B cell (primary cell): ENCODE data around the gene SCN7A. TPM values are rescaled to one million over a fixed set of nuclear protein-coding genes. Genes with fewer than 3 reads are reported as not detected.

Source experiments
- ATAC-seq: fragments of 200-7000 bp; cut with Tn5 transposase; one replicate; pipeline ENCODE4 v1.10.0; 2021; ENCODE audit warnings: low read depth, mild to moderate bottlenecking, moderate number of reproducible peaks, moderate library complexity
- CTCF ChIA-PET: fragments of 350-600 bp; sonication (Branson Sonifier 250); formaldehyde crosslinking; loops from one replicate; lab custom pipeline; 2021; ENCODE audit warnings: antibody characterized with exemption, inconsistent platforms; lab: Charles Lee
- POLR2A ChIA-PET: fragments of 350-600 bp; sonication (Branson Sonifier 250); formaldehyde crosslinking; loops from one replicate; lab custom pipeline; 2021; ENCODE audit warnings: antibody characterized with exemption; lab: Charles Lee
- DNase-seq: peaks from one replicate; pipeline ENCODE4 v3.0.0; 2013
- H2AFZ ChIP-seq: 2 replicates; pipeline ENCODE4 v1.6.1; 2012; ENCODE audit warnings: mild to moderate bottlenecking, low read depth, low read length; ENCODE audit not compliant: insufficient read depth, poor library complexity, severe bottlenecking
- H3K27ac ChIP-seq, 2 donors: 1 replicate in 1 of 2; 2 replicates in 1 of 2; pipeline ENCODE4 v1.5.1; 2012 to 2013; ENCODE audit warnings: low read length in 2 of 2, mild to moderate bottlenecking in 2 of 2, moderate library complexity in 1 of 2
- H3K27me3 ChIP-seq, 4 experiments: fragments of 200-600 bp in 1 of 4; sonication (generic) in 1 of 4; replicated peaks in 1 of 4; 1 replicate in 2 of 4; 2 replicates in 2 of 4; pipeline versions ENCODE4 v1.6.1 to v1.7.0; 2013 to 2016; ENCODE audit warnings: low read length in 3 of 4, mild to moderate bottlenecking in 2 of 4, mixed read lengths in 1 of 4, moderate library complexity in 1 of 4; ENCODE audit not compliant: insufficient read depth in 4 of 4, control insufficient read depth in 3 of 4; ENCODE audit errors: control extremely low read depth in 1 of 4
- H3K36me3 ChIP-seq, 2 experiments: replicated peaks in 1 of 2; 1 replicate in 1 of 2; 2 replicates in 1 of 2; pipeline versions ENCODE4 v1.6.1 to v1.7.1; 2013; ENCODE audit warnings: low read length in 1 of 2; ENCODE audit not compliant: insufficient read depth in 2 of 2, control insufficient read depth in 1 of 2; ENCODE audit errors: control extremely low read depth in 1 of 2, extremely low read depth in 1 of 2
- H3K4me1 ChIP-seq, 2 donors: fragments of 200-600 bp in 1 of 2; sonication (generic) in 1 of 2; 1 replicate in 1 of 2; 2 replicates in 1 of 2; pipeline versions ENCODE4 v1.5.1 to v1.6.1; 2013 to 2017; ENCODE audit warnings: low read length in 2 of 2; ENCODE audit not compliant: control insufficient read depth in 2 of 2, insufficient read depth in 2 of 2
- H3K4me2 ChIP-seq: replicated peaks from 2 replicates; pipeline ENCODE3; 2012; ENCODE audit warnings: mild to moderate bottlenecking, low read depth, low read length; ENCODE audit not compliant: poor library complexity, severe bottlenecking
- H3K4me3 ChIP-seq, 5 experiments: fragments of 200-600 bp in 1 of 5; sonication (generic) in 1 of 5; 1 replicate in 3 of 5; 2 replicates in 2 of 5; pipeline versions ENCODE4 v1.5.1 to v1.7.0; 2011 to 2016; ENCODE audit warnings: low read length in 4 of 5, mild to moderate bottlenecking in 4 of 5, low read depth in 2 of 5, control low read depth in 1 of 5, moderate library complexity in 1 of 5; ENCODE audit not compliant: insufficient read depth in 1 of 5; ENCODE audit errors: control extremely low read depth in 1 of 5, extremely low read depth in 1 of 5
- H3K79me2 ChIP-seq: fragments of 200-600 bp; sonication (generic); one replicate; pipeline ENCODE4 v1.6.0; 2016; ENCODE audit warnings: low read length; ENCODE audit not compliant: control insufficient read depth, insufficient read depth
- H3K9ac ChIP-seq: fragments of 200-600 bp; sonication (generic); 2 replicates; pipeline ENCODE4 v1.6.1; 2017; ENCODE audit warnings: mild to moderate bottlenecking, low read length, moderate library complexity
- H3K9me3 ChIP-seq, 3 donors: one replicate each; pipeline versions ENCODE4 v1.6.1 to v1.7.1; 2013; ENCODE audit warnings: low read length in 2 of 3; ENCODE audit not compliant: control insufficient read depth in 2 of 3, insufficient read depth in 1 of 3; ENCODE audit errors: control extremely low read depth in 1 of 3
- H4K20me1 ChIP-seq: 2 replicates; pipeline ENCODE4 v1.6.0; 2012; ENCODE audit warnings: mild to moderate bottlenecking, low read length; ENCODE audit not compliant: insufficient read depth, control insufficient read depth, poor library complexity, severe bottlenecking
- H3K27ac Mint-ChIP-seq: one replicate; pipeline ENCODE4 v1.8.0; 2021; ENCODE audit warnings: mixed read lengths
- H3K27me3 Mint-ChIP-seq: one replicate; pipeline ENCODE4 v1.8.0; 2021; ENCODE audit warnings: mixed read lengths
- H3K4me1 Mint-ChIP-seq: one replicate; pipeline ENCODE4 v1.8.0; 2021; ENCODE audit warnings: mixed read lengths
- H3K4me3 Mint-ChIP-seq: one replicate; pipeline ENCODE4 v1.8.0; 2021; ENCODE audit warnings: mixed read lengths
- H3K9me3 Mint-ChIP-seq: one replicate; pipeline ENCODE4 v1.8.0; 2022; ENCODE audit warnings: mixed read lengths; ENCODE audit not compliant: insufficient read depth
- EZH2 ChIP-seq: IDR thresholded peaks from 2 replicates; pipeline ENCODE4 v1.6.1; 2012; ENCODE audit warnings: borderline replicate concordance, low read depth, mild to moderate bottlenecking, moderate library complexity, low read length; ENCODE audit not compliant: insufficient read depth, poor library complexity, severe bottlenecking
- WGBS: methylation state at CpG from one replicate; pipeline ENCODE4 v1.1.5; 2013; ENCODE audit warnings: missing lambda C conversion rate; ENCODE audit not compliant: insufficient coverage; 5-methylcytosine and 5-hydroxymethylcytosine counted together
- intact Hi-C: fragments of 100-400 bp; cut with micrococcal nuclease; formaldehyde crosslinking; loops from one replicate; pipeline ENCODE4 v1.10.0; 2022
- polyA plus RNA-seq: library from polyadenylated mRNA; depleted of rRNA; stranded (reverse); fragments of >200 nt; gene quantifications from 2 replicates; pipeline ENCODE4 v1.2.3, GENCODE V29; 2012
- total RNA-seq, 2 donors: library from RNA; stranded (reverse); fragments of 120-200 nt in 1 of 2; gene quantifications; 1 replicate in 1 of 2; 2 replicates in 1 of 2; pipeline versions ENCODE4 v1.2.3 to v1.2.4, GENCODE V29; 2013 to 2022
- TF ChIP-seq, protein P1 (sequence below): fragments of 200-600 bp; IDR thresholded peaks from one replicate; pipeline ENCODE4 v1.8.0; 2022; ENCODE audit warnings: antibody characterized with exemption, mild to moderate bottlenecking

Gene SCN7A
- total and polyA plus RNA-seq, 2 donors (not counting 1 experiment from before 2014, with no cell fraction given), result not detected

DNA sequence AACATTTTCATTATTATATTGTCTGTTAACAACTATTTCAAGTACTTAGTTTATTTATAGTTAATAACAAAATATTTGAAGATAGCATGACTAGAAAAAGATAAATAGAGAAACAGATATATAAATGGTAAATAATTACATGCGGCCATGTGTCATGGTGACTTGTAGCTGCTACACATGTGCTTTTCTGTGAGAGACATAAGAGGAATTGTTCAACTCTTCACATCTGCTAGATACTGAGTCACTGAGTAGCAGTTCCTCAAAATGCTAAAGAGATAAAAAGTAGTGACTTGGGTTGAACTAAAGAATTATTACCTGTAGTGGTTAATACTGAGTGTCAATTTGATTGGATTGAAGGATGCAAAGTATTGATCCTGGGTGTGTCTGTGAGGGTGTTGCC is 80.8 kb downstream of the SCN7A start:
- no peaks in the 10 kb centered on the region for H3K27me3 ChIP-seq
- ATAC-seq (no peak), DNase-seq (no peak)
- H3K79me2 ChIP-seq, result no peaks in the 10 kb centered on the region
- no peak for TF ChIP-seq EZH2
- TF ChIP-seq, protein P1, sequence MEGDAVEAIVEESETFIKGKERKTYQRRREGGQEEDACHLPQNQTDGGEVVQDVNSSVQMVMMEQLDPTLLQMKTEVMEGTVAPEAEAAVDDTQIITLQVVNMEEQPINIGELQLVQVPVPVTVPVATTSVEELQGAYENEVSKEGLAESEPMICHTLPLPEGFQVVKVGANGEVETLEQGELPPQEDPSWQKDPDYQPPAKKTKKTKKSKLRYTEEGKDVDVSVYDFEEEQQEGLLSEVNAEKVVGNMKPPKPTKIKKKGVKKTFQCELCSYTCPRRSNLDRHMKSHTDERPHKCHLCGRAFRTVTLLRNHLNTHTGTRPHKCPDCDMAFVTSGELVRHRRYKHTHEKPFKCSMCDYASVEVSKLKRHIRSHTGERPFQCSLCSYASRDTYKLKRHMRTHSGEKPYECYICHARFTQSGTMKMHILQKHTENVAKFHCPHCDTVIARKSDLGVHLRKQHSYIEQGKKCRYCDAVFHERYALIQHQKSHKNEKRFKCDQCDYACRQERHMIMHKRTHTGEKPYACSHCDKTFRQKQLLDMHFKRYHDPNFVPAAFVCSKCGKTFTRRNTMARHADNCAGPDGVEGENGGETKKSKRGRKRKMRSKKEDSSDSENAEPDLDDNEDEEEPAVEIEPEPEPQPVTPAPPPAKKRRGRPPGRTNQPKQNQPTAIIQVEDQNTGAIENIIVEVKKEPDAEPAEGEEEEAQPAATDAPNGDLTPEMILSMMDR, result no peak
- no peaks in the 10 kb centered on the region for H3K4me1 ChIP-seq
- H3K27ac ChIP-seq, result no peak overlapping the region
- intact Hi-C loops, result no loop called here
- no peaks in the 10 kb centered on the region for H3K36me3 ChIP-seq
- Mint-ChIP-seq H3K27me3 (no peaks in the 10 kb centered on the region), H3K4me3 (no peak overlapping the region), H3K4me1 (no peaks in the 10 kb centered on the region), H3K27ac (no peak overlapping the region), H3K9me3 (no peaks in the 10 kb centered on the region)
- H3K4me2 ChIP-seq, result no peak overlapping the region
- no peaks in the 10 kb centered on the region for H4K20me1 ChIP-seq
- no peak overlapping the region for H2AFZ ChIP-seq
- POLR2A ChIA-PET, result no interaction called here
- WGBS, result no CpG with 5 or more reads among the region's 1 CpG
- H3K9ac ChIP-seq, result no peak overlapping the region
- no peak overlapping the region for H3K4me3 ChIP-seq
- no peaks in the 10 kb centered on the region for H3K9me3 ChIP-seq
- CTCF ChIA-PET, result no interaction called here

DNA sequence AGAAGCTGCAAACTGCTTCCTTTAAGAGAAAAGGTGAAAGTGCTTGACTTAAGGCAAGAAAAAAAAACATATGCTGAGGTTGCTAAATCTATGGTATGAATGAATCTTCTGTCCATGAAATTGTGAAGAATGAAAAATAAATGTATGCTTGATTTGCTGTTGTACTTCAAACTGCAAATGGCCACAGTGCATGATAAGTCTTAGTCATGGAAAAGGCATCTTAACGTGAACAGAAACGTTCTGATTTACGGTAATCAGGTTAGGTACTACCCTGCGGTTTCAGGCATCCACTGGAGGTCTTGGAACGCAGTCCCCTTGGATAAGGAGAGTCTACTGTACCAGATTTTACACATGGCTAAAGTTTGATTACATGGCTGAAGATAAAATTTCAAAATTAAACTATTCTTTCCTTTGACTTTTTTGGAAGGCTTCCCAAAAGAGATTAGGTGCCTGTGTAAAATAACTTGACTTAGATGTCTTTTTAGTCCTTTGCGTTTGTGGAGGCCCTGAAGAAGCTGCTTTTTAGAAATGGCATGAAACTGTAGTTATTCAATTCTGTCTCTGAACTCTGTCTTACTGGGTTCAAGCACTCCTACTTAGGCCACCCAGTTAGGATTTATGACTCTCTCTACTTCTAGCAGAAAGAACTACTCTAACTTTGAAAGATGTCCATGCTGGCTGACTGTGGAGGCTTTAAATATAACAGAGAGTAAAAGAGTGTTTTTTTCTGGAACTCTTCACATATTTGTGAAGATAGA is 82.4 kb downstream of the SCN7A start:
- ATAC-seq, result no peak
- H3K9me3 ChIP-seq, result no peaks in the 10 kb centered on the region
- DNase-seq, result no peak
- intact Hi-C loops, result no loop called here
- WGBS, result 96% methylated on average over 4 of the region's 6 CpGs
- H3K27me3 ChIP-seq, result no peaks in the 10 kb centered on the region
- H3K36me3 ChIP-seq, result no peaks in the 10 kb centered on the region
- no peak for TF ChIP-seq EZH2
- TF ChIP-seq, protein P1, result no peak
- H3K27me3 Mint-ChIP-seq, result no peaks in the 10 kb centered on the region
- no peak overlapping the region for H3K4me3 ChIP-seq
- H3K4me1 ChIP-seq, result no peaks in the 10 kb centered on the region
- no peak overlapping the region for H3K9ac ChIP-seq
- H3K79me2 ChIP-seq, result no peaks in the 10 kb centered on the region
- H2AFZ ChIP-seq, result no peak overlapping the region
- no peaks in the 10 kb centered on the region for H3K9me3 Mint-ChIP-seq
- no peaks in the 10 kb centered on the region for H4K20me1 ChIP-seq
- ChIA-PET POLR2A (no interaction called here), CTCF (no interaction called here)
- H3K4me1 Mint-ChIP-seq, result no peaks in the 10 kb centered on the region
- H3K27ac Mint-ChIP-seq, result no peak overlapping the region
- H3K27ac ChIP-seq, result no peak overlapping the region
- H3K4me2 ChIP-seq, result no peak overlapping the region
- no peak overlapping the region for H3K4me3 Mint-ChIP-seq
